Nephron (organoid): ENCODE results near the gene SPATA2L.
"Not testable (repeated sequence)": the region's sequence is repeated elsewhere in the genome, so short reads cannot be mapped to it uniquely, and the experiment has no call there.

Source experiments
- H3K27ac Mint-ChIP-seq, 3 experiments: 2 replicates each; pipeline ENCODE4 v1.8.0; 2020; ENCODE audit warnings: mixed read lengths in 3 of 3, mild to moderate bottlenecking in 2 of 3, moderate library complexity in 1 of 3
- H3K27me3 Mint-ChIP-seq: 2 replicates; pipeline ENCODE4 v1.8.0; 2021; ENCODE audit warnings: low read depth, mild to moderate bottlenecking, moderate library complexity, mixed read lengths
- H3K36me3 Mint-ChIP-seq: 2 replicates; pipeline ENCODE4 v1.8.0; 2020; ENCODE audit warnings: low read depth, mixed read lengths
- H3K4me1 Mint-ChIP-seq: 2 replicates; pipeline ENCODE4 v1.8.0; 2020; ENCODE audit warnings: mixed read lengths
- H3K4me3 Mint-ChIP-seq, 3 experiments: 2 replicates each; pipeline ENCODE4 v1.8.0; 2020; ENCODE audit warnings: mild to moderate bottlenecking in 3 of 3, mixed read lengths in 3 of 3, moderate library complexity in 2 of 3
- H3K9me3 Mint-ChIP-seq: 2 replicates; pipeline ENCODE4 v1.8.0; 2020; ENCODE audit warnings: mixed read lengths
- TF ChIP-seq, protein P1 (sequence below), 3 experiments: fragments of 200-600 bp; sonication (generic); IDR thresholded peaks; one replicate each; pipeline ENCODE4 v1.5.0; 2021; ENCODE audit warnings: antibody characterized with exemption in 3 of 3; ENCODE audit not compliant: unreplicated experiment in 3 of 3

Gene SPATA2L

DNA sequence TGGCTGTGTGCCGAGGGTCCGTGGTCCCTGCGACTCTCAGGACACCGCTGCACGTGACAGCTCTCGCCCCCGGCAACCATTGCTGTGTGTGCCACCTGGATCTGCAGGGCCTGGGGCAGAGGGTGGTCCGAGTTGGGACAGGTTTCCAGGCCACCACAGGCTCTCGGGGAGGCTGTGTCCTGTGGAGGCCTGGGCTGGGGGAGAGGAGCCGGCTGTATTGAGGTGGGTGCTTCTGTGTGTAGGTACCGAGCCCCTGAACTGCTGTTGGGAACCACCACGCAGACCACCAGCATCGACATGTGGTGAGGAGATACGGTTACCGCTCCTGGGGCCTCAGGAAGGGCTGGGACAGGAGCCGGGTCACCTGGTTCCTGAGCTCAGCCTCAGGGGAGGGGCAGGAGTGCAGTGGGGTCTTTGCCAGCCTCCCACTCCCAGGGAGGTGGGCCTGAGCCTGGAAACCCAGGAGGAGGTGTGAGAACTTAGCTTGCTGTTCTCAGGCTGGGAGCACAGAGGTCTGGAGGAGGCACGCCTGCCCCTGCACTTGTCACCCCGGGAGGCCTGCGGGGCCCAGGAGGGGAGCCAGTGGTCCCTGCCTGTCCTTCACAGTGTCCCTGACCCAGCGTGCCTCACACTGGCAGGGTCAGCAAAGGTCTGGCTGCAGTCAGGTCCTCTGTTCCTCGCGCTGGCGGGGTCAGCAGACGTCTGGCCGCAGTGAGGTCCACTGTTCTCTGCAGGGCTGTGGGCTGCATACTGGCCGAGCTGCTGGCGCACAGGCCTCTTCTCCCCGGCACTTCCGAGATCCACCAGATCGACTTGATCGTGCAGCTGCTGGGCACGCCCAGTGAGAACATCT is 7.3 kb downstream of the SPATA2L start:
- Mint-ChIP-seq H3K9me3 (no peaks in the 10 kb centered on the region), H3K27ac (no peak overlapping the region), H3K4me1 (no peaks in the 10 kb centered on the region), H3K36me3 (peaks cover 25% of the 10 kb centered on the region), H3K4me3 (no peak overlapping the region), H3K27me3 (no peaks in the 10 kb centered on the region)
- TF ChIP-seq, protein P1, sequence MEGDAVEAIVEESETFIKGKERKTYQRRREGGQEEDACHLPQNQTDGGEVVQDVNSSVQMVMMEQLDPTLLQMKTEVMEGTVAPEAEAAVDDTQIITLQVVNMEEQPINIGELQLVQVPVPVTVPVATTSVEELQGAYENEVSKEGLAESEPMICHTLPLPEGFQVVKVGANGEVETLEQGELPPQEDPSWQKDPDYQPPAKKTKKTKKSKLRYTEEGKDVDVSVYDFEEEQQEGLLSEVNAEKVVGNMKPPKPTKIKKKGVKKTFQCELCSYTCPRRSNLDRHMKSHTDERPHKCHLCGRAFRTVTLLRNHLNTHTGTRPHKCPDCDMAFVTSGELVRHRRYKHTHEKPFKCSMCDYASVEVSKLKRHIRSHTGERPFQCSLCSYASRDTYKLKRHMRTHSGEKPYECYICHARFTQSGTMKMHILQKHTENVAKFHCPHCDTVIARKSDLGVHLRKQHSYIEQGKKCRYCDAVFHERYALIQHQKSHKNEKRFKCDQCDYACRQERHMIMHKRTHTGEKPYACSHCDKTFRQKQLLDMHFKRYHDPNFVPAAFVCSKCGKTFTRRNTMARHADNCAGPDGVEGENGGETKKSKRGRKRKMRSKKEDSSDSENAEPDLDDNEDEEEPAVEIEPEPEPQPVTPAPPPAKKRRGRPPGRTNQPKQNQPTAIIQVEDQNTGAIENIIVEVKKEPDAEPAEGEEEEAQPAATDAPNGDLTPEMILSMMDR (IDR thresholded peaks at IDR 0.05; ENCODE audit: unreplicated experiment in 3 of 3): no peak

DNA sequence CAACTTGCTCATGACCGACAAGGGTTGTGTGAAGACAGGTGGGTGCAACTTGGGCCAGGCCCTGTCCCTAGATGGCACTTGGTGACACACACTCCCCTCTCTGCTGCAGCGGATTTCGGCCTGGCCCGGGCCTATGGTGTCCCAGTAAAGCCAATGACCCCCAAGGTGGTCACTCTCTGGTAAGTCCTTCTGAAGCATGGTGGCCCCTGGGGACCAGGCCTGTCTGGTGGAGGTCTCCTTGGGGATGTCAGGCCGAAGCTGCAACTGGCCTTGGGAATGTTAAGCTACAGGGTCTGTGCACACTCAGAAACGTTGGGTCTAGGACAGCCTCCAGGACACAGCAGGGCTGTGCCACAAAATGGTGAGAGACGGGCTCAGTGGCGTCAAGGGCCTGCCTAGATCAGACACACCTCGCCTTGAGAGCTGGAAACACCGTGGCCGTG is 8.2 kb downstream of the SPATA2L start:
- TF ChIP-seq, protein P1 (IDR thresholded peaks at IDR 0.05; ENCODE audit: unreplicated experiment in 3 of 3): no peak
- H3K9me3 Mint-ChIP-seq: no peaks in the 10 kb centered on the region
- no peaks in the 10 kb centered on the region for H3K27me3 Mint-ChIP-seq
- no peak overlapping the region for H3K4me3 Mint-ChIP-seq
- no peak overlapping the region for H3K27ac Mint-ChIP-seq
- H3K4me1 Mint-ChIP-seq: no peaks in the 10 kb centered on the region
- peaks cover 23% of the 10 kb centered on the region for H3K36me3 Mint-ChIP-seq

DNA sequence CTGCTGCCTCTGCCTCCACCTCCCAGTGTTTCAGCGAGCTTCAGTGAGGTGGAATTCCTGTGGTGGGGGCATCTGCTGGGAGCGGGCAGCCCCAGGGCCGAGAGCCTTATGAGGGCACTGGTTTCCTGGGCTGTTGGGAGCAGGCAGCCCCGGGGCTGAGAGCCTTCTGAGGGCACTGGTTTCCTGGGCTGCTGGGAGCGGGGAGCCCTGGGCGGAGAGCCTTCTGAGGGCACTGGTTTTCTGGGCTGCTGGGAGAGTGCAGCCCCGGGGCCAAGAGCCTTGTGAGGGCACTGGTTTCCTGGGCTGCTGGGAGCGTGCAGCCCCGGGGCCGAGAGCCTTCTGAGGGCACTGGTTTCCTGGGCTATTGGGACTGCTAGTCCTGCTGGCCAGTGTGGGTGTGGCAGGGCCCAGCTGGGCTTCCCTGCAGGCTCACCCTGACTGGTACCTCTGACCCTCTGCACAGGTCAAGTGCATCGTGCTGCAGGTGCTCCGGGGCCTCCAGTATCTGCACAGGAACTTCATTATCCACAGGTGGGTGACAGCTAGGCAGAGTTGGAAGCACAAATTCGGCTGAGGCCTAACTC is 9.4 kb downstream of the SPATA2L start:
- TF ChIP-seq, protein P1 (IDR thresholded peaks at IDR 0.05; ENCODE audit: unreplicated experiment in 3 of 3): no peak
- Mint-ChIP-seq H3K4me1 (peaks cover 7% of the 10 kb centered on the region), H3K4me3 (no peak overlapping the region), H3K27ac (no peak overlapping the region), H3K9me3 (no peaks in the 10 kb centered on the region), H3K36me3 (peaks cover 23% of the 10 kb centered on the region), H3K27me3 (no peaks in the 10 kb centered on the region)

DNA sequence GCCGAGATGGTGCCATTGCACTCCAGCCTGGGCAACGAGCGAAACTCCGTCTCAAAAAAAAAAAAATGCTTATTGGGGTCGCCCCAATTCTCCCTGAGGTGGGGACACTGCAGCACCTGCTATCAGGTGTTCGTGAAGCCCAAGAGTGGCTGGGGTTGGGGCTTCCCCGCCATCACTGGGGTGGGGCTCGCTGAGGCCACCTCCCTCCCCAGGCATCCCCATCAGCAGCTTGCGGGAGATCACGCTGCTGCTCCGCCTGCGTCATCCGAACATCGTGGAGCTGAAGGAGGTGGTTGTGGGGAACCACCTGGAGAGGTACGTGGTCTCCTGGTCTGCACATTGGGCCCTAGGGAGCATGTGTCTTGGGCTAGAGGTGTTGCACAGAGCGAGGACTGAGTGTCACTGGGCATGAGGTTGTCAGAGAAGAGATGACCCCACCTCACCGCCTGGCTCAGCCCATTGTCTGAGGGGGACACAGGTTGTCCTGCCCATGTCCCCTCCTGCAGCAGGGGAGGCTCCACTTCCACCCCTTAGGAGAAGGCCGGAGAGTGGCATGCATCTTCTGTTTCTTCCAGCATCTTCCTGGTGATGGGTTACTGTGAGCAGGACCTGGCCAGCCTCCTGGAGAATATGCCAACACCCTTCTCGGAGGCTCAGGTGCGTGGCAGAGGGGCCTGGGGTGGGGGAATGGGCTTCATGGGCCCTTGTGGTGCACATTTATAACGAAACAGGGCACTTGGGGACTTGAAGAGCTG is 10.1 kb downstream of the SPATA2L start:
- peaks cover 1% of the 10 kb centered on the region for H3K9me3 Mint-ChIP-seq
- H3K4me1 Mint-ChIP-seq: peaks cover 7% of the 10 kb centered on the region
- H3K27ac Mint-ChIP-seq: no peak overlapping the region
- no peak overlapping the region for H3K4me3 Mint-ChIP-seq
- peaks cover 24% of the 10 kb centered on the region for H3K36me3 Mint-ChIP-seq
- TF ChIP-seq, protein P1 (IDR thresholded peaks at IDR 0.05; ENCODE audit: unreplicated experiment in 3 of 3): no peak
- no peaks in the 10 kb centered on the region for H3K27me3 Mint-ChIP-seq

DNA sequence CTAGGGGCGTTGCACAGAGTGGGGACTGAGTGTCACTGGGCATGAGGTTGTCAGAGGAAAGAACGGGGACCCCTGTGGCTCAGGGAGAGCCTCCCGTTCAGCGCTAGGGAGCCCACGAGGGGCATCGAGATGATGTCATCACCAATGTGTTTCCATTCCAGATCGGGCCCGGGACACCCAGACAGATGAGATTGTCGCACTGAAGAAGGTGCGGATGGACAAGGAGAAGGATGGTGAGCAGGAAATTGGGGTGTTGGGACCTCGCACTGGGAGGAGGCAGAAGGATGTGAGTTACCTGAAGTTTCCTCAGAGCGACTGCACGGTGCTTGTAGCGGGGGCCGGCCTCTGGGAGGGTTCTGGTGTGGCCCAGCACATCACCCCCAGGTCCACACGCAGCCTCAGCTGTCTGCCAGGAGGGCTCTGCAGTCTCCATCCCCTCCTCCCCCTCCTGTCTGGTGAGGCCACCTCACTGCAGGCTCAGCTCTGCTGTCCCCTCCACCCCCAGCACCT is 11.1 kb downstream of the SPATA2L start:
- Mint-ChIP-seq H3K27me3 (no peaks in the 10 kb centered on the region), H3K36me3 (peaks cover 32% of the 10 kb centered on the region), H3K4me1 (peaks cover 7% of the 10 kb centered on the region), H3K4me3 (no peak overlapping the region), H3K9me3 (peaks cover 3% of the 10 kb centered on the region), H3K27ac (no peak overlapping the region)
- TF ChIP-seq, protein P1 (IDR thresholded peaks at IDR 0.05; ENCODE audit: unreplicated experiment in 3 of 3): no peak

DNA sequence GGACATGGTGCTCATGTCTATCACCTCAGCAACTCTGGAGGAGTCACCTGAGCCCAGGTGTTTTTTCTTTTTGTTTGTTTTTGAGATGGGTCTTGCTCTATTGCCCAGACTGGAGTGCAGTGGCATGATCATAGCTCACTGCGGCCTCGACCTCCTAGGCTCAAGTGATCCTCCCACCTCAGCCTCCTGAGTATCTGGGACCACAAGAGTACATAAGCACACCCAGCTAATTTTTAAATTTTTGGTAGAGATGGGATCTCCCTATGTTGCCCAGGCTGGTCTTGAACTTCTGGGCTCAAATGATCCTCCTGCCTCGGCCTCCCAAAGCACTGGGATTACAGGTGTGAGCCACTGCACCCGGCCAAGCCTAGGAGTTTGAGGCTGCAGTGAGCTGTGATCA is 11.9 kb downstream of the SPATA2L start:
- H3K4me3 Mint-ChIP-seq, H3K27ac Mint-ChIP-seq, H3K4me1 Mint-ChIP-seq, H3K9me3 Mint-ChIP-seq, H3K27me3 Mint-ChIP-seq: not testable (repeated sequence)
- H3K36me3 Mint-ChIP-seq: peaks cover 39% of the 10 kb centered on the region
